Liver (tissue), 9 donors: ENCODE results near the gene HDAC3. TPM values are rescaled to one million over a fixed set of nuclear protein-coding genes. Genes with fewer than 3 reads are reported as not detected.
A peak's percentile ranks its signal among the peaks of the same experiment; 100 is the strongest.

ENCODE experiments used
- DNase-seq: peaks from one replicate; pipeline ENCODE4 v3.0.0-alpha.2; 2017; ENCODE audit warnings: low spot score
- H3K27ac ChIP-seq, 2 donors: one replicate each; pipeline ENCODE4 v1.7.0; 2013; ENCODE audit warnings: inconsistent platforms in 2 of 2, low read length in 2 of 2, control low read depth in 1 of 2, low read depth in 1 of 2, mild to moderate bottlenecking in 1 of 2
- H3K27me3 ChIP-seq, 4 donors: one replicate each; pipeline versions ENCODE4 v1.6.1 to v1.7.0; 2013; ENCODE audit warnings: low read length in 3 of 4, inconsistent platforms in 1 of 4, mild to moderate bottlenecking in 1 of 4, moderate library complexity in 1 of 4; ENCODE audit not compliant: control insufficient read depth in 4 of 4, insufficient read depth in 4 of 4
- H3K36me3 ChIP-seq, 4 donors: one replicate each; pipeline versions ENCODE4 v1.6.1 to v1.7.0; 2013; ENCODE audit warnings: low read length in 3 of 4, mild to moderate bottlenecking in 3 of 4, low read depth in 1 of 4, moderate library complexity in 1 of 4; ENCODE audit not compliant: control insufficient read depth in 4 of 4, insufficient read depth in 3 of 4
- H3K4me1 ChIP-seq, 4 donors: one replicate each; pipeline versions ENCODE4 v1.6.1 to v1.7.0; 2013; ENCODE audit warnings: low read length in 3 of 4, mild to moderate bottlenecking in 3 of 4, moderate library complexity in 1 of 4; ENCODE audit not compliant: control insufficient read depth in 4 of 4, insufficient read depth in 4 of 4
- H3K4me3 ChIP-seq, 3 donors: one replicate each; pipeline versions ENCODE4 v1.6.1 to v1.7.0; 2013; ENCODE audit warnings: low read length in 3 of 3, control low read depth in 1 of 3, low read depth in 1 of 3, mild to moderate bottlenecking in 1 of 3
- H3K9ac ChIP-seq, 2 donors: one replicate each; pipeline ENCODE4 v1.7.0; 2013; ENCODE audit warnings: low read length in 2 of 2, mild to moderate bottlenecking in 2 of 2, moderate library complexity in 2 of 2, control low read depth in 1 of 2, low read depth in 1 of 2
- H3K9me3 ChIP-seq, 4 donors: one replicate each; pipeline versions ENCODE4 v1.6.1 to v1.7.0; 2013; ENCODE audit warnings: low read length in 3 of 4; ENCODE audit not compliant: control insufficient read depth in 4 of 4
- EGR1 ChIP-seq, 2 donors: IDR thresholded peaks; 2 replicates each; pipeline ENCODE4 v1.6.1; 2016 to 2018; ENCODE audit warnings: antibody characterized with exemption in 2 of 2, low read depth in 2 of 2
- FOXA1 ChIP-seq: IDR thresholded peaks from 2 replicates; pipeline ENCODE4 v1.6.1; 2016; ENCODE audit warnings: antibody characterized with exemption
- FOXA2 ChIP-seq: IDR thresholded peaks from 2 replicates; pipeline ENCODE4 v1.6.1; 2016; ENCODE audit warnings: antibody characterized with exemption
- GABPA ChIP-seq, 2 donors: IDR thresholded peaks in 1 of 2; conservative IDR thresholded peaks in 1 of 2; 2 replicates each; pipeline ENCODE4 v1.6.1; 2016; ENCODE audit warnings: antibody characterized with exemption in 2 of 2, mild to moderate bottlenecking in 1 of 2, moderate library complexity in 1 of 2
- HNF4A ChIP-seq, 2 donors: conservative IDR thresholded peaks; 2 replicates each; pipeline ENCODE4 v1.6.1; 2016; ENCODE audit warnings: antibody characterized with exemption in 2 of 2, mild to moderate bottlenecking in 2 of 2
- JUND ChIP-seq, 2 donors: IDR thresholded peaks; 2 replicates each; pipeline ENCODE4 v1.6.1; 2016; ENCODE audit warnings: antibody characterized with exemption in 2 of 2
- NR2F2 ChIP-seq: IDR thresholded peaks from 2 replicates; pipeline ENCODE4 v1.6.1; 2016; ENCODE audit warnings: antibody characterized with exemption
- RAD21 ChIP-seq, 2 donors: IDR thresholded peaks; 2 replicates each; pipeline ENCODE4 v1.6.1; 2016; ENCODE audit warnings: antibody characterized with exemption in 2 of 2, mild to moderate bottlenecking in 2 of 2
- REST ChIP-seq: IDR thresholded peaks from 2 replicates; pipeline ENCODE4 v1.6.1; 2016; ENCODE audit warnings: antibody characterized with exemption, mild to moderate bottlenecking
- RXRA ChIP-seq, 2 donors: IDR thresholded peaks; 2 replicates each; pipeline ENCODE4 v1.6.1; 2017 to 2018; ENCODE audit warnings: antibody characterized with exemption in 2 of 2, mild to moderate bottlenecking in 1 of 2
- SP1 ChIP-seq: IDR thresholded peaks from 2 replicates; pipeline ENCODE4 v1.6.1; 2018; ENCODE audit warnings: antibody characterized with exemption, mild to moderate bottlenecking
- TAF1 ChIP-seq: conservative IDR thresholded peaks from 2 replicates; pipeline ENCODE4 v1.6.1; 2016; ENCODE audit warnings: antibody characterized with exemption, mild to moderate bottlenecking
- YY1 ChIP-seq: IDR thresholded peaks from 2 replicates; pipeline ENCODE4 v1.6.1; 2016; ENCODE audit warnings: antibody characterized with exemption, mild to moderate bottlenecking
- ZBTB33 ChIP-seq: IDR thresholded peaks from 2 replicates; pipeline ENCODE4 v1.6.1; 2016; ENCODE audit warnings: antibody characterized with exemption
- WGBS: extraction: QIAGEN DNeasy Blood & Tissue Kit; methylation state at CpG from one replicate; pipeline ENCODE4 v1.1.7; 2013; 5-methylcytosine and 5-hydroxymethylcytosine counted together
- polyA plus RNA-seq, 2 donors: library from polyadenylated mRNA; stranded (reverse) in 1 of 2; unstranded in 1 of 2; fragments of 200-250 nt in 1 of 2; fragments of >200 nt in 1 of 2; fragmentation: Nextera tagmentation in 1 of 2; extraction: Ambion mirVana in 1 of 2; gene quantifications; one replicate each; pipeline versions ENCODE4 v1.2.1 to v1.2.3, GENCODE V29; 2013 to 2015
- total RNA-seq, 2 donors: library from RNA; depleted of rRNA; stranded (reverse); fragments of >200 nt; gene quantifications; one replicate each; pipeline ENCODE4 v1.2.3, GENCODE V29; 2014
- TF ChIP-seq, protein P1 (sequence below): fragments of 150-350 bp; IDR thresholded peaks from 2 replicates; pipeline ENCODE4 v1.5.1; 2017; ENCODE audit warnings: improper control_type of control experiment, low read depth, low read length; ENCODE audit not compliant: missing input control
- TF ChIP-seq, protein P2 (sequence below): IDR thresholded peaks from 2 replicates; pipeline ENCODE4 v1.6.1; 2016; ENCODE audit warnings: antibody characterized with exemption
- TF ChIP-seq, protein P3 (sequence below): IDR thresholded peaks from 2 replicates; pipeline ENCODE4 v1.6.1; 2016; ENCODE audit warnings: antibody characterized with exemption
- donor health status: healthy.
- donor health status: healthy.
- donor health status: healthy.
- donor health status: healthy.
- donor health status: healthy.

The HDAC3 gene
- total and polyA plus RNA-seq, 4 donors = 20.1 to 45.3 (median 35.1) TPM

DNA sequence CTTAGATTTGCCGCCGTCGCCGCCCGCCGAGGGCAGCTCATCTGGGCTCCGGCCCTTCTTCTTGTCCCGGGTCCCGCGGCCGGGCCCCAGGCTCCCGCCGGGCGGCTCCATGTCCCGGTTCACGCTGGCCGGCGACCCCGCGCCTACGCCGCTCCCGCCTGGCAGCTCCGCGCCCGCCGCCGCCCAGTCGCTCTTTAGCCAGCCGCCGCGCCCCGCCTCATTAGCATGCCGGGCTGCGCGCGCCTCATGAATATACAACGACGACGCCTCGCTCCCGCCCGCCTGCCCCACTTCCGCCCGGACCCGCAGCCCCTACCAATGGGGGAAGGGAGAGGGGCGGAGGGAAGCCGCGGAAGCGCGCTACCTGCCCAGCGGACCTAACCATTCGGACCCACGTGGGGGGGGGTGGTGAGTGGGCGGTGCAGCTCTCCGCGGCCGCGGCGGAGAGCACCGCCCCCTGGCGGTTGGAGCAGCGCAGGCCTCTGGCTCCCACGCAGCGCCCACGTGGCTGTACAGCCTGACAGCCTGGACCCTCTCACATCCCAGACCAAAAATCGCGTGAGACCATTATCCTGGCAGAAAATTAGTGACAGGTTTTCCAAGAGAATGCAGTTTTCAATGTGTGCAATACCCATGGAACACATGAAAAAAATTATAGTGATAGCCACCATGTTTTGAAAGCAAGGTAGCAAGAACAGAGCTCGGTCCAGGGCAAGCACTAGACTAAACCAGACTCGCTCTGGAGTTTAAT, 17.7 kb downstream of the HDAC3 start, which contains the start of gene DIAPH1:
Gene DIAPH1 (minus strand): TSS at position 197 of the 751 bp plus-strand sequence. CDS start 86 bp downstream, at position 111.
- H3K27ac ChIP-seq = peak within 1 kb of the TSS; percentile 85 to 95
- under 1% methylated on average over 70 of the region's 70 CpGs for whole genome bisulfite sequencing
- no peaks in the 10 kb centered on the region for H3K9me3 ChIP-seq
- H3K9ac ChIP-seq = peak within 1 kb of the TSS; percentile 52 to 97
- H3K4me1 ChIP-seq = peaks cover 1 to 36% (median 29%) of the 10 kb centered on the region in 4 donors
- TF ChIP-seq, protein P1, sequence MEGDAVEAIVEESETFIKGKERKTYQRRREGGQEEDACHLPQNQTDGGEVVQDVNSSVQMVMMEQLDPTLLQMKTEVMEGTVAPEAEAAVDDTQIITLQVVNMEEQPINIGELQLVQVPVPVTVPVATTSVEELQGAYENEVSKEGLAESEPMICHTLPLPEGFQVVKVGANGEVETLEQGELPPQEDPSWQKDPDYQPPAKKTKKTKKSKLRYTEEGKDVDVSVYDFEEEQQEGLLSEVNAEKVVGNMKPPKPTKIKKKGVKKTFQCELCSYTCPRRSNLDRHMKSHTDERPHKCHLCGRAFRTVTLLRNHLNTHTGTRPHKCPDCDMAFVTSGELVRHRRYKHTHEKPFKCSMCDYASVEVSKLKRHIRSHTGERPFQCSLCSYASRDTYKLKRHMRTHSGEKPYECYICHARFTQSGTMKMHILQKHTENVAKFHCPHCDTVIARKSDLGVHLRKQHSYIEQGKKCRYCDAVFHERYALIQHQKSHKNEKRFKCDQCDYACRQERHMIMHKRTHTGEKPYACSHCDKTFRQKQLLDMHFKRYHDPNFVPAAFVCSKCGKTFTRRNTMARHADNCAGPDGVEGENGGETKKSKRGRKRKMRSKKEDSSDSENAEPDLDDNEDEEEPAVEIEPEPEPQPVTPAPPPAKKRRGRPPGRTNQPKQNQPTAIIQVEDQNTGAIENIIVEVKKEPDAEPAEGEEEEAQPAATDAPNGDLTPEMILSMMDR = peak; percentile 100
- peak; percentile 40 to 47 for TF ChIP-seq HNF4A (conservative IDR thresholded peaks at IDR 0.05)
- TF ChIP-seq NR2F2 = no peak
- TF ChIP-seq YY1 = peak; percentile 25
- TF ChIP-seq SP1 = peak; percentile 77
- TF ChIP-seq JUND (IDR thresholded peaks at IDR 0.05) = peak in 1 of 2 donors; percentile 58
- TF ChIP-seq ZBTB33 = no peak
- no peak for TF ChIP-seq TAF1
- TF ChIP-seq, protein P2, sequence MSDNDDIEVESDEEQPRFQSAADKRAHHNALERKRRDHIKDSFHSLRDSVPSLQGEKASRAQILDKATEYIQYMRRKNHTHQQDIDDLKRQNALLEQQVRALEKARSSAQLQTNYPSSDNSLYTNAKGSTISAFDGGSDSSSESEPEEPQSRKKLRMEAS = peak; percentile 70
- TF ChIP-seq, protein P3, sequence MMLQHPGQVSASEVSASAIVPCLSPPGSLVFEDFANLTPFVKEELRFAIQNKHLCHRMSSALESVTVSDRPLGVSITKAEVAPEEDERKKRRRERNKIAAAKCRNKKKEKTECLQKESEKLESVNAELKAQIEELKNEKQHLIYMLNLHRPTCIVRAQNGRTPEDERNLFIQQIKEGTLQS = no peak
- peak in 1 of 2 donors; percentile 31 for TF ChIP-seq RXRA (IDR thresholded peaks at IDR 0.05)
- peak; percentile 55 for TF ChIP-seq FOXA2
- peak; percentile 80 for TF ChIP-seq FOXA1
- peak; percentile 84 for TF ChIP-seq REST
- TF ChIP-seq EGR1 (IDR thresholded peaks at IDR 0.05; ENCODE audit: low read depth in 2 of 2) = peak; percentile 99 to 100
- peak; percentile 97 to 98 for TF ChIP-seq RAD21 (IDR thresholded peaks at IDR 0.05)
- TF ChIP-seq GABPA (IDR thresholded peaks at IDR 0.05 in 1 of 2, conservative IDR thresholded peaks at IDR 0.05 in 1 of 2) = peak in 1 of 2 donors; percentile 85
- peak; percentile 96 for DNase-seq
- peaks cover 4 to 26% (median 23%) of the 10 kb centered on the region in 4 donors for H3K36me3 ChIP-seq
- H3K27me3 ChIP-seq = no peaks in the 10 kb centered on the region
- peak within 1 kb of the TSS; percentile 80 to 88 (median 83) for H3K4me3 ChIP-seq
